OCI-LY1 (cell line): ENCODE data around the gene CLEC16A.

Source experiments
- H2AFZ ChIP-seq: fragments of 200-600 bp; sonication (generic), shearing (Covaris generic); 2 replicates; pipeline ENCODE4 v1.6.0; 2014; ENCODE audit warnings: antibody characterized with exemption, mild to moderate bottlenecking, low read length
- H3F3A ChIP-seq: fragments of 200-600 bp; sonication (generic), shearing (Covaris generic); 2 replicates; pipeline ENCODE4 v1.6.0; 2014; ENCODE audit warnings: mild to moderate bottlenecking, antibody characterized with exemption, low read length, moderate library complexity; ENCODE audit not compliant: insufficient read depth
- H3K27ac ChIP-seq: fragments of 200-600 bp; sonication (generic); 2 replicates; pipeline ENCODE4 v1.5.1; 2014; ENCODE audit warnings: low read length, mixed run types, mild to moderate bottlenecking, low read depth; ENCODE audit not compliant: poor library complexity, severe bottlenecking
- H3K27me3 ChIP-seq: fragments of 200-600 bp; sonication (generic); 2 replicates; pipeline ENCODE4 v1.6.0; 2014; ENCODE audit warnings: antibody characterized with exemption, mild to moderate bottlenecking, low read length, moderate library complexity; ENCODE audit not compliant: insufficient read depth
- H3K36me3 ChIP-seq: fragments of 200-600 bp; sonication (generic); 2 replicates; pipeline ENCODE4 v1.6.1; 2014; ENCODE audit warnings: mild to moderate bottlenecking, antibody characterized with exemption, low read length, moderate library complexity, mixed read lengths; ENCODE audit not compliant: insufficient read depth
- H3K4me1 ChIP-seq: fragments of 200-600 bp; sonication (generic); 2 replicates; pipeline ENCODE4 v1.5.1; 2014; ENCODE audit warnings: mild to moderate bottlenecking, low read length, moderate library complexity; ENCODE audit not compliant: insufficient read depth, severe bottlenecking
- H3K4me2 ChIP-seq: fragments of 200-600 bp; sonication (generic), shearing (Covaris generic); 2 replicates; pipeline ENCODE4 v1.6.1; 2014; ENCODE audit warnings: low read length
- H3K4me3 ChIP-seq: fragments of 200-600 bp; sonication (generic); 2 replicates; pipeline ENCODE4 v1.5.1; 2014; ENCODE audit warnings: low read length, low read depth, mild to moderate bottlenecking, mixed read lengths; ENCODE audit not compliant: poor library complexity, severe bottlenecking
- H3K79me2 ChIP-seq: fragments of 200-600 bp; shearing (Covaris generic); 2 replicates; pipeline ENCODE4 v1.6.1; 2016; ENCODE audit warnings: mixed run types, low read length, mixed read lengths; ENCODE audit not compliant: insufficient read depth
- H3K9ac ChIP-seq: fragments of 200-600 bp; sonication (generic), shearing (Covaris generic); 2 replicates; pipeline ENCODE4 v1.6.1; 2014; ENCODE audit warnings: mild to moderate bottlenecking, low read length, mixed read lengths
- H3K9me2 ChIP-seq: fragments of 200-600 bp; sonication (generic), shearing (Covaris generic); 2 replicates; pipeline ENCODE4 v1.6.1; 2014; ENCODE audit warnings: low read depth, mild to moderate bottlenecking, low read length, mixed read lengths
- H3K9me3 ChIP-seq: fragments of 200-600 bp; shearing (Covaris generic); 2 replicates; pipeline ENCODE4 v1.6.1; 2014; ENCODE audit warnings: low read length, mixed read lengths
- H4K20me1 ChIP-seq: fragments of 200-600 bp; sonication (generic), shearing (Covaris generic); 2 replicates; pipeline ENCODE4 v1.6.0; 2016; ENCODE audit warnings: mild to moderate bottlenecking, low read length; ENCODE audit not compliant: insufficient read depth
- CTCF ChIP-seq: fragments of 200-600 bp; sonication (generic), shearing (Covaris generic); IDR thresholded peaks from 2 replicates; pipeline ENCODE4 v1.5.1; 2017; ENCODE audit warnings: mild to moderate bottlenecking, antibody characterized with exemption, low read length, moderate library complexity, mixed read lengths
- EZH2 ChIP-seq: fragments of 200-600 bp; sonication (generic), shearing (Covaris generic); IDR thresholded peaks from 2 replicates; pipeline ENCODE4 v1.8.0; 2017; ENCODE audit warnings: borderline replicate concordance, mixed run types, mild to moderate bottlenecking, antibody characterized with exemption, low read length, moderate library complexity, mixed read lengths

Gene CLEC16A

GRCh38 chr16:11188801-11189740 is 244.7 kb downstream of the CLEC16A start:
- Histone ChIP-seq H3K4me1 (no peaks in the 10 kb centered on the region), H3K4me3 (no peak overlapping the region), H3F3A (no peaks in the 10 kb centered on the region), H3K9ac (no peak overlapping the region), H3K79me2 (no peaks in the 10 kb centered on the region), H3K9me3 (no peaks in the 10 kb centered on the region), H3K9me2 (no peaks in the 10 kb centered on the region), H2AFZ (no peak overlapping the region), H3K27ac (no peak overlapping the region), H4K20me1 (no peaks in the 10 kb centered on the region), H3K36me3 (no peaks in the 10 kb centered on the region), H3K27me3 (peaks cover 8% of the 10 kb centered on the region; the same call in 1 of the 2 replicates), H3K4me2 (no peak overlapping the region)
- TF ChIP-seq EZH2 = no peak
- no peak for TF ChIP-seq CTCF

DNA sequence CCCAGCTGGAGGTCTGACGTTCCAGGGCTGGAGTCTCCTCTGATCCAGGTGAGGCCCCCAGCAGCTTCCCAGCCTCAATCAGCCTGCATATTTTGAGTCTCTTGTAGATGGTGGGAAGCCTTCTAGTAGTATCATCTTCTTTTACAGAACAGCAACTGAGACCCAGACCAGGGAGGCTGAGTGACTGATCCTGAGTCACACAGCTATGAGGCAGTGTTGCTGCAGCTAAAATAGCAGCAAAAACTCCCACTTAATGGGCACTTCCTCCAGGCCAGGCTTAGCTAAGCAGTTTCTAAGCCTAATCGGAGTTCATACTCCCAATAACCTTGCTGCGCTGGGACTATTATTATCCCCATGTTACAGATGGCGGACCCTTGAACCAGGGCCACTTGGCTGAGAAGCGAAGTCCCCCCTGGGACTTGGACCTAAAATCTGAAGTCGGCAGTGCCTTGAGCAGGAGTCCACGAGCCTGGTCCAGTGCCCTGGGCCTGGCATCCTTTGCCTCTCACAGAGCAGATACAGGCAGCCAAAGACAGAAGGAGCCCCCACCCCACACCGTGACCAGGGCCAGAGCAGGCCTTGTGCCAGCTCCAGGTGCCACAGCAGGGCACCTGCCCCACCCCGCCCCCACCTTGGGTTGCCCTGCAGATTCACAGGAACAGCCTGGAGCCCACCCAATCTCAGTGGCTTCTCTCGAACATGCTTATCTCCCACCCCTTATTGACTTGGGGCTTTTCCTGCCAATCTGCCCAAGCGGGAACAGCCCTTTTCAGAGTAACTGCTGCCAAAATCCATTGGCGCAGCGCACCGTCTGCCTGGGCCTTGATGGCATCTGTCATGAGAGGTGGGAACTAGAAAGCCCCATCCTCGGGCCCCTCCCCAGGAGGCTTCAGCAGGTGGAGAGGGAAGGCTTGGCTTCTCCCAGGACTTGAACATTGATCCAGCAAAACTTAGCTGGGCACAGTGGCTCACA is 246.5 kb downstream of the CLEC16A start:
- Histone ChIP-seq H3K9ac (no peak overlapping the region), H3F3A (no peaks in the 10 kb centered on the region), H3K4me3 (no peak overlapping the region), H2AFZ (no peak overlapping the region), H3K9me3 (no peaks in the 10 kb centered on the region), H3K27me3 (peaks cover 8% of the 10 kb centered on the region; the same call in 1 of the 2 replicates), H3K36me3 (no peaks in the 10 kb centered on the region), H3K4me2 (no peak overlapping the region), H3K9me2 (no peaks in the 10 kb centered on the region), H4K20me1 (no peaks in the 10 kb centered on the region), H3K27ac (no peak overlapping the region), H3K79me2 (no peaks in the 10 kb centered on the region), H3K4me1 (no peaks in the 10 kb centered on the region)
- no peak for TF ChIP-seq EZH2

DNA sequence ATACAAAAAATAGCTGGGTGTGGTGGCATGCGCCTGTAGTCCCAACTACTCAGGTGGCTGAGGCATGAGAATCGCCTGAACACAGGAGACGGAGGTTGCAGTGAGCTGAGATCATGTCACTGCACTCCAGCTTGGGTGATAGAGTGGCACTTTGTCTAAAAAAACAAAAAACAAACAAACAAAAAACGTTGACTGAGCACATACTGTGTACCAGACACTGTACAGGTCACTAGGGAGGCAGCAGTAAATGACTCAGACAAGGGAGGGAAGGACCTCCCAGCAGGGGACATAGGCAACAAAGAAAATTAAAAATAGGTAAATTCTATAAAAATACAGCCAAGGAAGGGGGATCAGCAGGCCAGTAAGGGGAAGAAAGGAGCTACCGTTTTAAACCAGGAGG is 247.3 kb downstream of the CLEC16A start:
- TF ChIP-seq CTCF (no peak), EZH2 (no peak)
- Histone ChIP-seq H3K9ac (no peak overlapping the region), H3K27me3 (peaks cover 8% of the 10 kb centered on the region; the same call in 1 of the 2 replicates), H3K9me3 (no peaks in the 10 kb centered on the region), H3K4me1 (no peaks in the 10 kb centered on the region), H3K4me2 (no peak overlapping the region), H3K4me3 (no peak overlapping the region), H4K20me1 (no peaks in the 10 kb centered on the region), H3F3A (no peaks in the 10 kb centered on the region), H3K27ac (no peak overlapping the region), H3K36me3 (no peaks in the 10 kb centered on the region), H3K9me2 (no peaks in the 10 kb centered on the region), H3K79me2 (no peaks in the 10 kb centered on the region), H2AFZ (no peak overlapping the region)
